ENCODE data around the gene ECPAS.

The ECPAS gene

DNA sequence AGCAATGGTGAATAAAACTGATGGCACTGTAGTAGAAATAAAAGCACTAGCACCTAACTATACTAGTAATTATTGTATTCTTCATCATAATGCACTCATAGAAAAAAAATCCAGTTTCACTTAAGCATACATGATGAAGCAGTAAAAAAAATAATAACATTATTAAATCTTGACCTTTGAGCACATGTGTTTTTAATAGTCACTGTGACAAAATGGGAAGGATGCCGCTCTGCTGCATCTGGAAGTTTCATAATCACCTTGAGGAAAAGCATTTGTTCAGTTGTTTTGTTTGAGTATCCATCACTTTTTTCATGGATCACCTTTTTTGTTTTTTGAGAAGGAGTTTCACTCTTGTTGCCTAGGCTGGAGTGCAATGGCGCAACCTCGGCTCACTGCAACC is 167.4 kb downstream of the ECPAS start:
- Histone ChIP-seq H3K27ac (no peak overlapping the region), H3K4me3 (no peak overlapping the region)
- DNase-seq (ENCODE audit: low spot score): no peak
- TF ChIP-seq, protein P1, sequence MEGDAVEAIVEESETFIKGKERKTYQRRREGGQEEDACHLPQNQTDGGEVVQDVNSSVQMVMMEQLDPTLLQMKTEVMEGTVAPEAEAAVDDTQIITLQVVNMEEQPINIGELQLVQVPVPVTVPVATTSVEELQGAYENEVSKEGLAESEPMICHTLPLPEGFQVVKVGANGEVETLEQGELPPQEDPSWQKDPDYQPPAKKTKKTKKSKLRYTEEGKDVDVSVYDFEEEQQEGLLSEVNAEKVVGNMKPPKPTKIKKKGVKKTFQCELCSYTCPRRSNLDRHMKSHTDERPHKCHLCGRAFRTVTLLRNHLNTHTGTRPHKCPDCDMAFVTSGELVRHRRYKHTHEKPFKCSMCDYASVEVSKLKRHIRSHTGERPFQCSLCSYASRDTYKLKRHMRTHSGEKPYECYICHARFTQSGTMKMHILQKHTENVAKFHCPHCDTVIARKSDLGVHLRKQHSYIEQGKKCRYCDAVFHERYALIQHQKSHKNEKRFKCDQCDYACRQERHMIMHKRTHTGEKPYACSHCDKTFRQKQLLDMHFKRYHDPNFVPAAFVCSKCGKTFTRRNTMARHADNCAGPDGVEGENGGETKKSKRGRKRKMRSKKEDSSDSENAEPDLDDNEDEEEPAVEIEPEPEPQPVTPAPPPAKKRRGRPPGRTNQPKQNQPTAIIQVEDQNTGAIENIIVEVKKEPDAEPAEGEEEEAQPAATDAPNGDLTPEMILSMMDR (IDR thresholded peaks at IDR 0.05): no peak

All from coronary artery (tissue), 2 donors.